ENCODE data around the gene UCN2. TPM values are rescaled to one million over a fixed set of nuclear protein-coding genes. Genes with fewer than 3 reads are reported as not detected.

Gene UCN2
- total RNA-seq, 1 experiment from 2014 or later = 0.68 TPM

GRCh38 chr3:48597408-48597800 lies 33.8 kb upstream of the UCN2 start:
- Histone ChIP-seq H3K56ac (ENCODE audit: insufficient read length, low read depth, low read length) (no peak overlapping the region), H3T11ph (ENCODE audit: low read length) (no peak overlapping the region), H2BK12ac (ENCODE audit: insufficient read length, low read depth, low read length) (no peak overlapping the region), H3K23ac (ENCODE audit: insufficient read length, low read depth, low read length) (no peak overlapping the region), H4K8ac (replicated peaks; ENCODE audit: insufficient read length, low read depth, low read length) (no peak overlapping the region), H4K20me1 (ENCODE audit: control insufficient read depth, insufficient read depth, insufficient read length) (no peaks in the 10 kb centered on the region), H4K5ac (ENCODE audit: insufficient read length, low read depth, low read length) (no peak overlapping the region), H3K27me3 (ENCODE audit: insufficient read depth, low read length) (no peaks in the 10 kb centered on the region), H2AK5ac (ENCODE audit: insufficient read length, low read length) (no peak overlapping the region), H2BK5ac (ENCODE audit: insufficient read length, low read length) (no peak overlapping the region), H3K27ac (ENCODE audit: insufficient read length, low read depth, low read length) (no peak overlapping the region), H3K4me2 (ENCODE audit: insufficient read depth, insufficient read length, low read length) (no peak overlapping the region), H4K91ac (ENCODE audit: insufficient read length, low read depth, low read length) (no peak overlapping the region), H3K79me2 (ENCODE audit: insufficient read depth, low read length) (no peaks in the 10 kb centered on the region), H3K9me3 (ENCODE audit: control insufficient read depth, low read depth, low read length) (no peaks in the 10 kb centered on the region), H2BK15ac (ENCODE audit: low read depth, low read length) (no peak overlapping the region), H3K18ac (ENCODE audit: insufficient read length, low read depth, low read length) (no peak overlapping the region), H3K79me1 (ENCODE audit: insufficient read depth, low read depth, low read length, poor library complexity, severe bottlenecking) (no peaks in the 10 kb centered on the region), H3K14ac (ENCODE audit: insufficient read depth, low read length) (no peak overlapping the region), H3K23me2 (ENCODE audit: insufficient read length, low read depth, low read length, poor library complexity, severe bottlenecking) (no peaks in the 10 kb centered on the region), H3K4ac (ENCODE audit: low read depth, low read length) (no peak overlapping the region), H3K9ac (ENCODE audit: extremely low read depth, insufficient read length, low read length) (no peak overlapping the region), H2BK120ac (ENCODE audit: low read depth, low read length, poor library complexity, severe bottlenecking) (no peak overlapping the region), H2BK20ac (ENCODE audit: low read depth, low read length, poor library complexity, severe bottlenecking) (no peak overlapping the region), H2AFZ (ENCODE audit: low read length) (no peak overlapping the region), H3K4me1 (ENCODE audit: insufficient read depth, low read length) (no peaks in the 10 kb centered on the region)
- no peak for TF ChIP-seq CTCF (conservative IDR thresholded peaks at IDR 0.05)
- peaks cover 34 to 57% (median 35%) of the 10 kb centered on the region in 3 experiments for H3K36me3 Mint-ChIP-seq (ENCODE audit: insufficient read depth in 1 of 3, low read depth in 3 of 3)
- H3K27me3 Mint-ChIP-seq (ENCODE audit: low read depth) = peaks cover 4% of the 10 kb centered on the region; the same call in 1 of the 2 replicates
- H3K4me3 Mint-ChIP-seq = no peak overlapping the region
- H3K27ac Mint-ChIP-seq = peak overlapping the region in 2 of 3 experiments; percentile 73 to 89; a peak in 4 of 7 replicates
- peaks cover 12 to 21% of the 10 kb centered on the region in 2 experiments for H3K4me1 Mint-ChIP-seq
- WGBS (ENCODE audit: extremely low coverage, insufficient read length, low lambda C conversion rate) = no CpG with 5 or more reads among the region's 6 CpGs
- DNase-seq = no peak
- no peaks in the 10 kb centered on the region for H3K9me3 Mint-ChIP-seq
